HG03378 (cell line): ENCODE results near the gene STOM.

Experiments used
- ATAC-seq: cut with Tn5 transposase; IDR thresholded peaks from one replicate; pipeline ENCODE4 v1.9.1; 2021; ENCODE audit warnings: mild to moderate bottlenecking, moderate library complexity; ENCODE audit not compliant: unreplicated experiment

The STOM gene

DNA sequence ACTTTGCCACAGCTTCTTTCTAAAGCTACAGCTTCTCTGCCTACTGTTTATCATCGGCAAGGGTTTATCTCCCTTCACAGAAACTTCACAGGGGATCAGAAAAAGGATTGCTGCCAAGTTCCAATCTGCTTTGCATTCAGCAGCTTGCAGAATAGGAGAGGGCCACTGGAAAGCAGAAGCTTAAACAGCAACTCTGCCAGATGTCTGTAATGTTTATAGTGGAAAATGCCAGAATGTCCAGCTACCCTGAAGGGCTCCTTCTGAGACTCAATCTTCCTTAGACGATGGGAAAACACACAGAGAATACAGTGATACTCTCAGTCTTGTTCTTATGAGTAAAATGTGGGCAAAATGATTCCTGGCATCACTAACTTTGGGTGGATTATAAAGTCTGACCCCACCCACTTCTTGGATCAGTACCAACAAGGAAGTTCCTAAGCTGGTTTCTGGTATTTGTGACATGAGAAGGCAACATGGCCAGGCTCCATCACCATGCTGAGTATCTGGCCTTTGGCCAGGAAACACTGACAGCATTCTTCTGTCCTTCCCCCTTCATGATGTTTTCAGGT is 19.0 kb downstream of the STOM start:
- ATAC-seq = no peak

GRCh38 chr9:121350036-121350435 is 20.0 kb downstream of the STOM start:
- ATAC-seq = no peak

- no peak for ATAC-seq
Measured at GRCh38 chr9:121349009-121349408, 21.0 kb downstream of the STOM start.

DNA sequence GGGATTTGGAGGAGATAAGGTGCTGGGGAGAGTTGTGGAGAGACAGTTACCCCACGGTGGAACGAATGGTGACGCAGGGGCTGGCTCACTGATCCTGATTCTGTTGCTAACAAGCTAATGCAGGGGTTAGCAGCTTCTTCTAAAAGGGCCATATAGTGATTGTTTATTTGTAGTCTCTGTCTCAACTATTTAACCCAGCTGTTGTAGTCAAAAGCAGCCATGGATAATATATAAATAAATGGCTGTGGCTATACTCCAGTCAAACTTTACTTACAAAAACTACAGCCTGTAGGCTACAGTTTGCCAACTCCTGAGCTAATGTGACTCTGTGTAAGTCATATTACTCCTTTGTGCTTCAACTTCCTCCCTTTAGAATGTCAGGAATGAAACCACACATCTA is 21.8 kb downstream of the STOM start:
- ATAC-seq = no peak

DNA sequence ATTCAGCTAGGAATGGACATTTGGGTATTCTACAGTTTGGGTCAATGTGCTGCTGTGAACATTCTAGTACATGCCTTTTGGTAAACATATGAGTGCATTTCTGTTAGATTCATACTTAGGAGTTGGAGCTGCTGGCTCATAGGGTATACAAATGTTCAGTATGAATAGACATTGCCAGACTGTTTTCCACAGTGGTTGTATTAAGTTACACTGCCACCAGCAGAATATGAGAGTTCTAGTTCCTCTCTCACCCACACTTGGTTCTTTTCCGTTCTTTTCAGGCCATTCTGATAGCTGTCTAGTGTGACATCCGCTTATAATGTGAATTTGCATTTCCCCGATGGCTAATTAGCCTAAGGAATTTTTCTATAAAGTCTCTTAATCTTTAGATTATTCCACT is 25.0 kb downstream of the STOM start:
- ATAC-seq = no peak

DNA sequence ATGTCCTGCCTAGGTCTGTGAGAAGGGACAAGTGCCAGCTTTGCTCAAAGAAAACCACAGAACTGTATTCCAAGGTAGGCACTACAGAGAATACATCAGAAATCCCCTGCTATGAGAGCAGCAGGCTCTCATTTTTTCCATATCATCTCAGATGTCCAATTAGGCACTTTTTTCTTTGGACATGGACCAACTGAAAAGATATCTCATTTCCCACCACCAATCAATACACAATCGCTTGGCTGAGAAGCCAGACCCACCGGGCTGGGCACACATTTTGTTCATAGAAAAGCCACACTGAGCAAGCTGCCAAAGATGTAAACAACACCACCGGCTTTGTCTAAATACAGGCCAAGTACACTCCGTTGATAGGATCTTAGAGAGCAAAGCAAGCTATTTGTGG is 25.9 kb downstream of the STOM start:
- ATAC-seq = no peak

GRCh38 chr9:121340676-121341392 is 29.2 kb downstream of the STOM start:
- peak; percentile 91 for ATAC-seq

DNA sequence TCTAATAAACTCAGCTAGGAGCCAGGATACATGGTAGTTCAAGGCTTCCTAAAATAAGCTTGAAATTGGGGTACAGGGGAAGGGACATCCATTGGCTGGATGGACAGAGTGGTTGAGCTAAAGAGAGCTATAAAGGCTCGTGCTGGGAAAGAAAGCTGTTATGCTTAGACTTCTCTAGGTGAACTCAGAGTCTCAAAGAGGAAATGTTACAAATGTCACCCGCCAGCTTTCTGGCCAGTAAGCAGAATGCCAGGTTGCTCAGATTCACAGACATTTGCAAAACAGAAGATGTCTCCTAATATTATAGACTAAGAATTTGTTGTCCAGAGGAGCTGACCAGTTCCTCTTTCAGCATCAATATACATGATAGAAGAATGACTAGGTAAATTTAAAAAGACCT is 30.6 kb downstream of the STOM start:
- ATAC-seq = no peak

- ATAC-seq = no peak
Measured at GRCh38 chr9:121336665-121337064, 33.4 kb downstream of the STOM start.

- no peak for ATAC-seq
Measured at GRCh38 chr9:121333950-121334773, 35.9 kb downstream of the STOM start.

GRCh38 chr9:121331992-121332685 is 37.9 kb downstream of the STOM start:
- ATAC-seq = no peak

- no peak for ATAC-seq
Measured at GRCh38 chr9:121331549-121331948, 38.5 kb downstream of the STOM start.

DNA sequence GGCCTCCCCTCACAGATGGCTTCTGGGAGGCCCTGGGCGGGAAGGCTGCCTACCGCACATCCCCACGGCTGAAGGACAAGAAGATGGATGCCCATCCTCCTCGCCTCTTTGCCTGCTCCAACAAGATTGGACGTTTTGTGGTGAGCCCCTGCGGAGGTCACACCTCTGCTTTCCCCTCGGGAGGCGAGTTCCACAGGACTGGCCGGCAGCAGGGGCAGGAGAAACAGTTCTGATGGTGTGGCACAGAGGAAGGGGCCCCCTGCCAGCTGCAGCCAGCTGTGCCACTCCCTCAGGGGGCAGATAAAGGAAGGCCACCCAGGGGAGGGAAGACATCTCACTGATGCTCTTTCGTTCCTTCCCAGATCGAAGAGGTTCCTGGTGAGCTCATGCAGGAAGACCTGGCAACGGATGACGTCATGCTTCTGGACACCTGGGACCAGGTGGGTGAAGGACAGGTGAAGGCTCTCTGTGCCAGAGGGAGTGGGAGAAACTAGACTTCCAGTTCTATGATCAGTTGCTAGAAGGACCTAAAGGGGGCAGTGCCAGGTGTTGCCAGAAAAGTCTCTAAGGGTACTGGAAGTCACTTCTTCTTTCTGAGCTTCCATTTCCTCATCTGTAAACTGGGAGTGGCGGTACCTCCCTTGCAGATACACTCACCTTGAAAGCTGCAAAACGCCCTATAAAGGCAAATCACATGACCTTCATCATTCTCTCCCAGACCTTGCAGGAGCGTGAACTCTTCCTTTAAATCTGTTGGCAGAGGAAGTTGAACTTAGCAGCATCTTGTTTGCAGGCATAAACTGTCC is 41.0 kb downstream of the STOM start:
- ATAC-seq = no peak

GRCh38 chr9:121328476-121328875 is 41.6 kb downstream of the STOM start:
- no peak for ATAC-seq

GRCh38 chr9:121326901-121327613 is 43.0 kb downstream of the STOM start:
- no peak for ATAC-seq

DNA sequence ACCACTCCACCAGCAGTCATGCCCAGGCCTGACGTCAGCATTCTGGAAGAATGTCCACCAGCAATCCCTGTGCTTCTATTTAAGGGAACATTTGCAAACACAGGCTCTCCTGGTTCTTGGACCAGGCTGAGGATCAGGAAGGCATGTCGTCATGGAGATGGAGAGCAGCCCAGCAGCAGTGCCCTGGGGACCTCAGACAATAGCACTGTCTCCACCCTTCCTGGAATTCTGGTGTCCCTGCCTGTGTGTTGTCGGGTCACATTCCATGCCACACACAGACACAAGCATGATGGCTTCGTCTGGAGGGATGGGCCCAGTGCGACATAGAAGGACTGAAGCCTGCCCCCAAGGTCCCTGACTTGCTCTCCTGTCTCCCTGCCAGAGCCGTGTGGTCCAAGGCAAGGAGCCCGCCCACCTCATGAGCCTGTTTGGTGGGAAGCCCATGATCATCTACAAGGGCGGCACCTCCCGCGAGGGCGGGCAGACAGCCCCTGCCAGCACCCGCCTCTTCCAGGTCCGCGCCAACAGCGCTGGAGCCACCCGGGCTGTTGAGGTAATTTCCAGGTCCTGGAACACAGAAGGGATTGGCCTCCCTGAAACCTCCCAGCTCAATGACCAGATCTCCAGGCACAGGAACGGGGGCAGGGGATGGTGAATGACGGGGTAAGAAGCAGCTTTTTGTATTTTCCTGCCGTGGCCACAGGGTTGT is 43.8 kb downstream of the STOM start:
- ATAC-seq = no peak

DNA sequence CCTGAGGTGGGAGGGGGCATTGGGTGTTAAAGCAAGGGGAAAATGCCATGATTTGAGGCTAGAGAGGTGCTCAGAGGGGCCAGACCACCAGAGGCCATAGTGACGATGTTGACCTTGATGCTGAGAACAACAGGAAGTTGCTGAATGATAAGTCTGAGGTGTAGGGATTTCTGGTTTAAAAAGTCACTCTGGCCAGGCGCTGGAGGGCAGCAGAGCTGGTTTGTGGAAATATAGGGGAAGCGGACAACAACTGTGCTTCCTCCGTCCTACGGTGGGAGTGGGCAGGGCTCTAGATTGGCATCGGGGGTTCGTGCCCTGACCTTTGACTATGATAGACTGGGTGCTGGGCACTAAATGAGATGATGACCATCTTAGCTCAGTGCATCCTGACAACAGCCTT is 44.7 kb downstream of the STOM start:
- no peak for ATAC-seq

- ATAC-seq = no peak
Measured at GRCh38 chr9:121324755-121325154, 45.3 kb downstream of the STOM start.

- ATAC-seq = no peak
Measured at GRCh38 chr9:121324316-121324715, 45.7 kb downstream of the STOM start.
